COLO668 (cell line): ENCODE results near the gene CITED2.
"Not testable (repeated sequence)": the region's sequence is repeated elsewhere in the genome, so short reads cannot be mapped to it uniquely, and the experiment has no call there.

Source experiments
- DNase-seq: peaks from one replicate; lab custom pipeline; 2025; ENCODE audit not compliant: unreplicated experiment; lab: John Stamatoyannopoulos, UW

CITED2 gene, protein sequence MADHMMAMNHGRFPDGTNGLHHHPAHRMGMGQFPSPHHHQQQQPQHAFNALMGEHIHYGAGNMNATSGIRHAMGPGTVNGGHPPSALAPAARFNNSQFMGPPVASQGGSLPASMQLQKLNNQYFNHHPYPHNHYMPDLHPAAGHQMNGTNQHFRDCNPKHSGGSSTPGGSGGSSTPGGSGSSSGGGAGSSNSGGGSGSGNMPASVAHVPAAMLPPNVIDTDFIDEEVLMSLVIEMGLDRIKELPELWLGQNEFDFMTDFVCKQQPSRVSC

GRCh38 chr6:139374357-139375225 lies at the start of gene CITED2:
Gene CITED2, minus strand, starts transcription at chr6:139374648. Its CDS starts 704 bp downstream, at chr6:139373944.
- peak; percentile 84 for DNase-seq

DNA sequence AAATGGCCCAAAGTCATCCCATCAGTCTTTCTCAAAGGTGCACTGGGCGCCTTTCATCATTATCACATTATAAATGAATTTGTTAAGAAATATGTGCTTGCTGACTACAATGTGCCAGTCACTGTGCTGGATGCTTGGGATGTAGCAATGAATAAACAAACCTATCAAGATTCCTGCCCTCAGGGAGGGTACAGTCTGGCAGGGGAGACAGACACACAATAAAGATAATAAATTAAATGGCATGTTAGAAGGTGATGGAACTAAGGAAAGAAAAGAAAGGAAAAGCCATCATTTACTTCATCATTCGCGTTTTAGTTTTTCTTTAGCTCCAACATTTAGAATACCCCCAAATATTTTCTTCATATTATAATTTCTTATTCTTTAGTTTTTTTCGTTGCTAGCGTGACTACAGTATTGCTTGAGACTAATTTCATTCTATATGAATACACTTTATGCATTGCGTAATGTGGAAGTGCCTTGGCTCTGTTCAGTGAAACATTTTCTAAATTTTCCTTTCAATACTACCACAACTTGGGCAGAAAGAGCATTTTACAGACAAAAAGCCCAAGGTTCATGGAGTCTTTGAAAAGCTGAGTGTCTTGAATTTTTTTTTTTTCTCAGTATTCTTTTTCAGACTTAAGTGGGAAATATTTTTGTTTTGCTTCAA lies 48.7 kb upstream of the CITED2 start:
- DNase-seq, result no peak

- no peak for DNase-seq
These were observed 47.9 kb upstream of the CITED2 start for GRCh38 chr6:139422105-139423036.

DNA sequence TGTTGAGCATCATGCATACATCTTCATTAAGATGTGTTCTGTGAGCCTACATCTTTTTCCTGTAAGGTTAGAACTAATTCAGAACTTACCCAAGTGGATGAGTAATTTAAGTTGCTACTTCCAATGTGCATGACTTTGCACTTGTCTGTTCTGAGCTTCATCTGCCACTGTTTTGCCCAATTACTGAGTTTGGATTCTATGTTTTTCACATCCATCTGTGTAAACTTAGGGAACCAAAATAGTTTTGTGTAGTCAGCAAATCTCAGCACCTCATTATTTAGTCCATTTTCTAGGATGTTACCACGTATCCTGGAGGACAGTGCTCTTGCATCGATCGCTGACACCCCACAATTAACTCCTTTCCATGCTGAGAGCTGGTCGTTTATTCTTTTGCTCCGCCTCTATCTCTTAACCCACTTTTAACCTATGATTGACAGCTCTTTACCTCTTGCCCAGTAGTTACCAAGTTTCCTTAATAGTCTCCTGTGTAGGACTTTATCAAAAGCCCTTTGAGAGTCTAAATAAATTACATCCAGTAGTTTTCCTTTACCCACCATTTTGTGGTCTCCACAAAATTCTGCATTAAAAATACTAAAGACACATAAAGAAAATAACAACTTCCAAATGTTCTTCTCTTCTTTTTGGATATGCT lies 44.2 kb upstream of the CITED2 start:
- DNase-seq, result no peak

DNA sequence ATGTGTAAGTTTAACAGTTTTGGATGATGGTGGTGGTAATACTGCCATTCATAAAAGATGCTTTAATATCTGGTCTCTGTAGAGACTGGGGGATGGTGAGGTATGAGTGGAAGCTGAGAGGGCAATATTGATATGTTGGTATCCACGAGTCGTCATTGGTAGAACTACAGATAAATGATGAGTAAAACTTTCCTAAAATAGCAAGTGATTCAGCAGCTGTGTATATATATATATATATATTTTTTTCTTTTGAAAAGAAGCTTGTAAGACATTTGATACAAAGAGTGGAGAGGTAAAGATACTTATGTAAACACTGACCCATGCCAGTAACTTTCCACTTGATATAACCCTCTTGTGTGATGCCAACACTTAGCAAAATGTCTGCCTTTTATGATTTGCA lies 41.7 kb upstream of the CITED2 start:
- no peak for DNase-seq

GRCh38 chr6:139415365-139415764 lies 40.9 kb upstream of the CITED2 start:
- DNase-seq, result no peak

DNA sequence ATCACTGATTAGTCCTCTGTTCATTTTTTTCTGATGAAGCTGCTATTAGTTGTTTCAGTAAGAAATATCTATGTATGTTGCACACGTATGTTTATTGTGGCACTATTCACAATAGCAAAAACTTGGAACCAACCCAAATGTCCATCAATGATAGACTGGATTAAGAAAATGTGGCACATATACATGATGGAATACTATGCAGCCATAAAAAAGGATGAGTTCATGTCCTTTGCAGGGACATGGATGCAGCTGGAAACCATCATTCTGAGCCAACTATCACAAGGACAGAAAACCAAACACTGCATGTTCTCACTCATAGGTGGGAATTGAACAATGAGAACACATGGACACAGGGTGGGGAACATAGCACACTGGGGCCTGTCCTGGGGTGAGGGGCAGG lies 37.7 kb upstream of the CITED2 start:
- not testable (repeated sequence) for DNase-seq

DNA sequence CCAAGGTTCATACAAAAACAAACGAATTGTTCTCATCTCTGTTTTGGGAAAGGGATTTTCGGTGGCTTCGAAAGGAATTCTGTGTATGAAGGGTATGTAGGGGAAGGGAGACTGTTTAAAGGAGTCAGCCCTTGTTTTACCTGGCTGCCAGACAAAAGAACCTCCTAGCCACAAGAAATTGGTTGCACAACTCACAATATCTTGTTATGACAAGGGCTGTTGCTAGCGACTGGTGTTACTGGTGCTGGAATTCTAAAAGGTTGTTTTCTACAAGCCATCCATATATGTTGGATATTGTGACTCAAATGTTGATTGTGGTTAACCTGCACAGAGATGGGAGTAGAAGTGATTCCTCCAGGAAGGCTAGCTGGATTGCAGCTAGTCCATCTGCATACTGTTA lies 34.6 kb upstream of the CITED2 start:
- DNase-seq, result no peak

GRCh38 chr6:139407718-139408222 lies 33.3 kb upstream of the CITED2 start:
- no peak for DNase-seq

DNA sequence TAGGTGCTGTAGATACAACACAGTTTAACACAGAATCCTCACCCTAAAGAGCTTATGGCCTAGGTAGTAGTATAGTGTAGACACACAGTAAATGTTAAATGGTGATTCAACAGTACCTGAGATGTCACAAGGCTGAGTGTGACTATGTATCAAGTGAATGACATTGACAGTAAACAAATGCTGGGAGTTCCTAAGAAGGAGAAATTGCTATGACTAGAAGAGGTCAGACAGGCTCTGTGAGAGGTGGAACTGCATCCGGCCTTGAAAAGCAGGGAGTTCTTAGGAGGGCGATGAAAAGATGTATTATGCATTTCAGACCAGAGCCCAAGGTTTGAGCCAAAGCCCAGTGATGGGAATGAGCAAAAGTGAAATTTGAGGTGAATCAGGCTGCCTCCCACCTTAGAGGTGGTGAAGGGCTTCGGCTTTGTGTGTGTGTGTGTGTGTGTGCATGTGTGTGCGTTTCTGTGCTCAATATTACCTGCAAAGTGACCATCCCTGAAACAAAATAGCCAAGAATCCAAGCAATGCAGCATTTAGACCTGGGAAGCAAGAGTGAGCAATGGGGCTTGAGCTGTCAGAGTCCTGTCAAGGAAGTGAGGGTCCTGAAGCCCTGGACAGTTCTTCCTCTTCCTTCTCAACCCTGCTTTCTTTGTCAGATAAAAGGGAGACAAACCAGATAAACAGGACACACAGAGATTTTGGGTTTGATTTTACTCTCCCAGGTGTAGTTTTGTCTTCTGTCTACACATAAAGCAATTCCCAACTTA lies 32.3 kb upstream of the CITED2 start:
- no peak for DNase-seq

- no peak for DNase-seq
These were observed 28.5 kb upstream of the CITED2 start for GRCh38 chr6:139402876-139403386.

DNA sequence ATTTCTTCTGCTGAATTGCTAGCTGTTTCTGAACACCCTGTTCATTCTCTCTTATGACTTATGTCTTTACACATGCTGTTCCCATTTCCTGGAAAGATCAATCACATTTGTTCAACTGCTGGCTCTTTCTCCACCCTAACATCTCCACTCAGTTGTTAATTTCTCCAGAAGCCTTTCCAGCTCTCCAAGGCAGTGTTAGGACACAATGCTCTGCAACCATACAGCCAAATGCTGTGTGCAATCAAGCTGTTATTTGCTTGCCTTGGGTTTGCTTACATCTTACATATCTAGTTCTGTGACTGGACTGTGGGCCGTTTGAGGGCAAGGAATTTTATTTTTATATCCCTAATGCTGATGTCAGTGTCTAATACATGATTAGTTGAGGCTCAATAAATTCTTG lies 24.2 kb upstream of the CITED2 start:
- DNase-seq, result no peak

DNA sequence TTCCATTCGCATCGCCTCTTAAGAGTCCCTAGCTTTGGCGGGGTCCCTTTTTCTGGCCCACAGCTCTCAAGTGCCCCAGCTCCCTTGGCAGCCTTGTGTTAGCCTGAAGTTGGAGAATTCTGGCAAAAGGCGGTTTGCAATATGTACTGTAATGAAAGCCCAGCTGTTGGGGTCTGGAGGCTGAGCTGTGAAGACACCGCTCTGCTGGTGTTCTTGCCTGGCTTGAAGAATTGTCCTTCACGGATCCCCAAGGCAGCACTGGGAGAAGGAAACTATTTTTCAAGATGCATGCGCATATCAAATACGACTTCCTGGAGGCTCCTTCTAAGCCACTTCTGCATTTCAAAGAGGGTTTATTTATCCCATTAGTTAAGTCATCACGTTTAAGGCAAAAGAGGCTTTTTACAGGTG lies 21.4 kb upstream of the CITED2 start:
- DNase-seq, result no peak

DNA sequence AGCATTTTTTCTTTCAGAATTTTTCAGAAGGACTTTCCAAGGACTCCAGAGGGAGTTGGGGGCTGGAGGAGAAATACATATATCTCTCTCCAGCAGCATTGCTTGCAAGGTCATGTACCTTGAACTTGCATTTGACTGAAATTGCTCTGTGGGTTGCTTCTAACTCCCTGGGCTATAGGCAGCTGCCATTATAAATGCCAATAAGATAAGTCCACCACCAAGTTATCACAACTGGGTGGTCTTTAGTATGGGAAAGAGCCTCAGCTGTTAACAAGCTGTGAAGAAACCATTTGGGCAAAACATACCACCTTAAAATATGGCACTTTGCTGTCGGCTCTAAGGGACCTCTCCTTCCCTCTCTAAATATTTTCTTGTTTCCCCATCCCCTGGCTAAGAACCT lies 20.9 kb upstream of the CITED2 start:
- DNase-seq, result no peak

DNA sequence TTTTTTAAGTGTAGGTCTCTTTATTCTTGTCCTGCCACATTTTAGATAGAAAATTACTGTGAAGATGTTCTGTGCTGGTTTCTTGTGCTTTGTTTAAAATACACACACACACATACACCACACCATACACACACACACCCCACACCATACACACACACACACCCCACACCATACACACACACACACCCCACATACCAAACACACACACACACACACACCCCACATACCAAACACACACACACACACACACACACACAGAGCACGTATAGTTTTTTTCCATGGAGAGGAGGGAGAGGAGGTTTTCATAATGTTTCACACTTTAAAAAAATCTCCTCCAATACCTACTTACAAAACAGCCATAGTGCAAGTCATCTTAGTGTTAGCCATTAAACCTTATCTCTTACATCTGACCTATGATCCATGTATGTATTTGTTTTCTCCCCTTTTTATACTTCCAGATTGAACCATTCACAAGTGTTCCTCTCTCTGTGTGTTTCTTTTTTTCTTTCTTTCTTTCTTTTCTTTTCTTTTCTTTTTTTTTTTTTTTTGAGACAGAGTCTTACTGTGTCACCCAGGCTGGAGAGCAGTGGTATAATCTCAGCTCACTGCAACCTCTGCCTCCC lies 19.7 kb upstream of the CITED2 start:
- no peak for DNase-seq

DNA sequence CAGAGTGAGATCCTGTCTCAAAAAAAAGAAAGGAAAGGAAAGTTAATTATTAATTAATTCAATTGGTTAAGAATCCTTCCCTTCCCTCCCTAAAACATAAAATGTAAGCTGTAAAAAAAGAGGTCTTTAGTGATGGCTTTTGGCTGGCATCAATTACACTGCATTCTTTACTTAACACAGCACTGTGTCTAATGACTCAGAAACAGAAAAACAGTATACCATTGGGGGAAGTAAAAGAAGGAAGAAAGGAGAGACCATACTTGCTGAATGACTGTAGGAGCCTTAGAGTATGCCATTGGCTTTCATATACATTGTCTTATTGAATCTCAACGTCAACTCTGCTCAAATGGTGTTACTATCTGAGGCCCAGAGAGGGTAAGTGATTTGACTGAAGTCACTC lies 18.3 kb upstream of the CITED2 start:
- DNase-seq, result no peak

DNA sequence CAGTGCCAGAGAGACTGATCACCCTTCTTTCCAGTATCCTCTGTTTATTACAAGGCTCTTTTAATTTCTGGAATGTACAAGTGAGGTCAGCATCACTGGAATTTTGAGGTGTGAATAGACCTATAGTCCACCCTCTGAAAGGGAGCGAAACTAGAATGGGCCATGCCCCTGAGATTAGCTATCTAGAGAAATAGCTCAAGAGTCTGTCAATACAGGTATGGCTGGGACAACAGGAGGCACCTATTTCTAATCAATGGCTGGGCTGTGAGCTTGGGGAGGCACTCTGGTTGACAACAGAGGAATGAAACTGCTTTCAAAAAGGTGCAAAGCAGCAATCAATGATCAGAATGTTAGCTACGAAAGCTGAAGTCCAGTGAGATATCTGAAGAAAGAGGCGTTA lies 17.3 kb upstream of the CITED2 start:
- DNase-seq, result no peak

GRCh38 chr6:139390447-139390846 lies 16.0 kb upstream of the CITED2 start:
- DNase-seq, result no peak

DNA sequence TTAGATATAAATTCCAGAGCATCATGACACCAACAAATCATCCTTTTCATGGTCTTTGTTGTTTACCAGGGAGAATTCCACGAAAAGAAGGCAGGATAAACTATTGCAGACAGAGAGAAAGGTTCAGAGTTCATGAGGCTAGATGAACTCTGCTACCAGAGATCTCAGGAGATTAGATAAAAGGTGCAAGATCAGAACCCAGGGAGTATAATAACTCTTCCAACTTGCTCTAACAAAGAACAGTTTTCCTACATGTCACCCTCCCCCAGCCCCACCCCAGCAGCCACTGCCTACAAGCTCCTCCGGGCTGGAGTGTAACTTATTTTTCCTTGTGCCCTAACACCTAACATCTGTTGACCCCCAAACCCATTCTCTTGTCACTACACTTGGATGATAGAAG lies 13.9 kb upstream of the CITED2 start:
- no peak for DNase-seq
